HG03196 (cell line): ENCODE data around the gene ULK2.

ENCODE experiments used
- ATAC-seq: cut with Tn5 transposase; IDR thresholded peaks from one replicate; pipeline ENCODE4 v1.9.1; 2021; ENCODE audit not compliant: unreplicated experiment

ULK2 gene

DNA sequence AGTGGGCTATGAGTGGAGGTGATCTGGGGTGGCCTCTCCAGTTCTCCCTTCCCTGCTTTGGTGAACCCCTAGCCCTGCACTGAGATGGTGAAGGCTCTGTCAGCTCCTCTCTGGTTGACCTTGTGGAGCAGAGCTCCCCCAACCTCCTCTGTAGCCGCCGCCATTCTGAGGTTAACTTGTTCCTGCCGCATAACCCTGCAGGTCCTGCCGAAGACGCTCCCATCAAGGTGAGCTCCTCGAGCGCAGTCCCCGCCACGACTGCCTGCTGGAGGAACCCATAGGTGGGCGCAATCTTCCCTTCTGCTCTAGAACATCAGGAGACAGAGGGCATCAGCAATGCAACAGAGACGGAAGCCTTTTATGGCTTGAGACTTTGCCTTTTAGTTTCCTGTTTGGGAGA is 136.1 kb downstream of the ULK2 start:
- no peak for ATAC-seq

DNA sequence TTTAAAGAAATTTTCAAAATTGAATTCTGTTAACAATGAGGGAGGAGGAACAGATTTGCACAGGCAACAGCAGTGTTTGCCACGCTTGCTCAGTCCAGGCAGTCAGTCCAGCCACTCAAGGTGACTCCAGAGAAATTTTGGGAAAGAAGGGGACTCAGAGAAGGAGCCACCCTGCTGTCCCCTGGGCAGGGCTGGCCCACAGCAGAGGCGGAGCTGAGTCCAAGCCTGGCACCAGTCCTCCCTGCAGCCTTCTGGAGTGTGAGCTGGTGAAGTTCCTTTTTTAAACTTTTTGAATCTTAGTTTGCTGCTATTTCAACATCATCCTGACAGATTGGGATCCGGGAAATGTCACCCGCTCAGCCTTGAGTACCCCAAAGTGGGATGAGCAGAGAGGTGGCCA is 136.9 kb downstream of the ULK2 start:
- ATAC-seq, result no peak

DNA sequence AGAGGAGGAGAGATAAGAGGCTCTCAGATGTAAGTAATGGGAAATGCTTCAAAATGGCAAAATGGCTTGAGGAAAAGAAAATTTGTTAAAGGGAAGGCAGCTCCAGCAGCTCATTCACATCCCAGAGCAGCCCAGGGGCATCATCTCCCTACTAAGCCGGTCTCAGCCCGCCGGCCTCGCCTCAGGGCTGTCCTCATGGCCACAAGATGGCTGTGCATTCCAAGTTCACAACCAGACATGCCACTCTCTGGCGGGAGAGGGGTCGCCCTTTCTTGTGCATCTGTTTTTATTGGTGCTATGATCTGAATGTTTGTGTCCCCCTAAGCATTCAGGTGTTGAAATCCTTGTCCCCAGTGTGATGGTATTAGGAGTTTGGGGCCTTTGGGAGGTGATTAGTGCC is 137.8 kb downstream of the ULK2 start:
- ATAC-seq, result no peak

DNA sequence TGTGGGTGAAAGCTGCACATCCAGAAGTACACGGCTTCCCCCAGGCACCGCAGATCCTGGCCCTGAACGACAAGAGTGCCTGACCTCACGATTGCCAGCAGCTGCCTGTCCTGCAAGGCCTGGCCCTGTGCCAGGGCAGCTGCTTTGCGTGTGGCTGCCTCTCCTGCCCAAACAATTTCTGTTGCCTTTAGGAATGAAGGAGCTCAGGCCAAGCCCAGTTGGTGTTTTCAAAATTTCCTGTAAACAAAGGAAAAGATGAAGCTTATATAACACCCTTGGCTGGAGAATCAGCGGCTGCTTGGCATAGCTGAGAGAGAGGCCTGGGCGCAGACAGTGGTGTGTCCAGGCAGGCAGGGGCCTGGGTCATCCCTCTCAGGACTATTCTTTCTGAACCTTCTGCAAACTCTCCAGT is 139.6 kb downstream of the ULK2 start:
- ATAC-seq, result no peak

DNA sequence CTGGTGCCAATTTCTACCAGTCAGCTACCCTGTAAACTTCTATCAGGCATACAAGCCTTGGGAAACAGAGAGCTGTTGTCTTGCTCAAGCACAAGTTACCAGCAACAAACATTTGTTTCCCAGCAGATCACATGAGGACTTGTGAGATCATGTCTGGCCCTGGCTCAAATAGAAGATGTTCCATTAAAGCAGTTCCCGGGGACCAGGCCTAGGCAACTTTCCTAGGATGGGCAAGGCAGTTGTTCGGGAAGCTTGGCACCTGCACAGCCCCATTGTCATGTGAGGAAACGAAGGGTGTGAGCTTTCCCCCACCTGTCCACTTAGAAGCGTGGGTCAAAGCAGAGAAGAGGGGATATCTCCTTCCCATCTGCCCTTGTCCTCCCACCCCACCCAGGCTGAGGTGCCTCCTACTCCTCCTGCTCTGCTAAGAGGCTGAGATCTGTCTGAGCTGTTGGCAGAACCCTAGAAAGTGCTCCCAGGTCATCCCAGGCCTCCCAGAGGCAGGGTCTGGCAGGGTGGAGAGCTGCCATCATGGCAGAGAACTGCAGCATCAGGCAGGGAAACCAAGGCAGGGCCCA is 140.1 kb downstream of the ULK2 start:
- no peak for ATAC-seq

DNA sequence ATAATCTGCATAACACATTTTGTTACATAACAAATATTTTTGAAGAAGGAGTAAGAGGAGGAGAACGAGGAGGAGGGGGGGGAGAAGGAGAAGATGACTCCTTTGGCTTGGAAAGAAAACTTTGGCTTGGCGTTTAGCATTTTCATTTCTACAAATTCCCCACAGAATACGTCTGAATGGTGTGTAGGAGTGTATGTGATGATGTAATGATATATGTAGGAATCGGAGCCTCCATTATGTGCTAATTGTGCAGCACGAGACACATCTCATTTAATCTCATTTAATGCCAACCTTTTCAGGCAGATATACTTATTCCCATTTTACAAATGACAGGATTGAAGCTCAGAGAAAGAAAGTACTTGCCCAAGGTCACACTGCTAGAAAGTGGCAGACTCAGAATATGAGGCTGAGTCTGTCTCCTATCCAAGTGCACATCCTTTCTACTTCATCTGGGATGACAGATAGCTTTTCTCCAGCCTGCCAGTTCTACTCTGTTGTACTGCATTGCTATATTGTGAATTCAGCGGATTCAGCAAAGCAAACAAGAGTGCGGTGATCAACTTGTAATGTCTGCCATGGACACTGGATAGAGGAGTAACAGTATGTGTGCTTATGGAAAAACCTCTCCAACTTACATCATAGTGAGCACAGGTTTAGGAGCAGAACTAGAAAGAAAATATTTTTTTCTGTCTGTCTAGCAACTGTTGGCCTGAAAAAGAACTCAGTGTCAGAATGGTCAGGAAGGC is 140.9 kb downstream of the ULK2 start:
- no peak for ATAC-seq

DNA sequence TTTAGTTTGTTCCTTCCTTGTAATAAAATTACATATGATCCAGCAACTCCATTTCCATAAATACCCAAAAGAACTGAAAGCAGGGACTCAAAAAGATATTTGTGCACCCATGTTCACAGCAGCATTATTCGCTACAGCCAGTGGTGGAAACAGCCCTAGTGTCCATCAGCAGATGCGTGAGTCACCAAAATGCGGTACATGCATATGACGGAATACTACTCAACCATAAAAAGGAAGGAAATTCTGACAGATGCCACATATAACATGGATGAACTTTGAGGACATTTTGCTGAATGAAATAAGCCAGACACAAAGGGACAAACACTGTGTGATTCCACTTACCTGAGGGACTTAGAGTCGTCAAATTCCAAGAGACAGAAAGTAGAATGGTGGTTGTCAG is 142.2 kb downstream of the ULK2 start:
- ATAC-seq, result no peak

DNA sequence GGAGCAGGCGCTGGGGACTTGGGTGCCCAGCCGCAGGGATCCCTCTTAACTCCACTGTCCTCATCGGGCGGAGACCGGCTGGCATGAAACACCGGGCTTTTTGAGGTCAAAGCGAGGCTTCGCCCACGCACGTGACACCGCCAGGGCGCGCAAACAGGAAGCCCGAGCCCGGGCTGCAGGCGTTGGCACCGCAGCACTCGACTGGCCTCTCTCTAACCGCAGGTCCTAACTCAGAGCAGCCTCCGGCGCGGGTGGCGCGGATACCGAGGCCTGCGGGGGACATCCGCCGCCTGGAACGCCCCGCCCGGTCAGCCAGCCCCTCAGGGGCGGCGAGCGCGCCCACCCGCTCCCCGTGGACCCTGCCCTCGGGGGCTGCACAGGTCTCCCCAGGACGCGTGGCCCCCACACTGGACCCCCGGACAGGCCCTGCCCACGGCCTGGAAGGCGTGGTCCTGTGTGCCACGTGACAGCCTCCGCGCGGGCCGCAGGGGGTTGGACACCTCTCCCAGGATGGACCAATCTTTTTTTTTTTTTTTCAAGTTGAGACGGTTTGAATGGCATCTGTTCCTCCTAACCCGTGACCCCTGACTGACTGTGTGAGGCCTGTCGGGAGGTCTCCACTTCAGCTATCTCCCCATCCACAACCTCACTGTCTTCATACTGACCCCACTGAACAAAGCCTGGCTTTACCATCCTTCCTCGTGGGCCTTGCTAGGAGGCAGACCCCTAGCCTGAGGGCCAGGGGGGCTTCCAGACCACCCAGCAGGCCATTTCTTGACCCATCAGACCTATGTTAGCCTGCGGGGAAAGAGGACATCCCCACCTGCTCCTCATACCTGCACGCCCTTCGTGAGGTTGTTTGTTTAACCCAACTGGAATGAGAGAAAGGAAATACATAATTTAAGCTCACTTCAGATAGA is 143.0 kb downstream of the ULK2 start:
- no peak for ATAC-seq

DNA sequence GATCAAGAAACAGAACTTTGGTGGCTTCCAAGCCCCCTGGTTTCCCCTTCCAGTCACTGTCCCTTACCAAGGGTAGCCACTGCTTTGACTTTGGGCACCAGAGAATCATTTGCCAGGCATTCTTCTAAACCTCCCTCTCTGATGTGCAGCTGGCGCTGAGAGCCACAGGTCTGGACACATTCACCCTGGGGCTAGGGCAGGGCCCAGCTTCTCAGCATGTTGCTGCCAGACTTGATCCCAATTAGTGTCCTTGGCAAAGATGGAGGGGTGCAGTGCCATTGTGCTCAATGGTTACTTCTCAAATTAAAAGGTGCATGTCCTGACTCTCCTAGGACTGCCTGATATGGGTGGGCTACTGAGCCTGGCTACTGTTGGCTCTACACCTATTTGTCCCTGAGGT is 143.8 kb downstream of the ULK2 start:
- ATAC-seq, result no peak
